ENCODE results near the gene LEMD2. TPM values are rescaled to one million over a fixed set of nuclear protein-coding genes. Genes with fewer than 3 reads are reported as not detected.

The LEMD2 gene
- total RNA-seq, 1 experiment from 2014 or later, result 62.9 TPM

GRCh38 chr6:33771146-33772081 lies 17.5 kb downstream of the LEMD2 start (continued):
- peak; percentile 86 for TF ChIP-seq CTCF (IDR thresholded peaks at IDR 0.05)
- peak; percentile 99 for TF ChIP-seq ZNF423 (CRISPR knock-in tag; IDR thresholded peaks at IDR 0.05)
- no peak for TF ChIP-seq FOXP4 (CRISPR knock-in tag; IDR thresholded peaks at IDR 0.05)
- no peak for TF ChIP-seq ZNF281 (CRISPR knock-in tag; IDR thresholded peaks at IDR 0.05)
- TF ChIP-seq PREB (CRISPR knock-in tag; IDR thresholded peaks at IDR 0.05; ENCODE audit: borderline replicate concordance), result no peak
- TF ChIP-seq GRHL2 (CRISPR knock-in tag; IDR thresholded peaks at IDR 0.05; ENCODE audit: insufficient replicate concordance, severe bottlenecking), result no peak
- no peak for TF ChIP-seq RELA (CRISPR knock-in tag; IDR thresholded peaks at IDR 0.05; ENCODE audit: borderline replicate concordance)
- 0 out of 2 replicates have a peak, but pooled peaks have one; percentile 66 for TF ChIP-seq E2F5 (CRISPR knock-in tag; IDR thresholded peaks at IDR 0.05)
- no peak for TF ChIP-seq JUN (CRISPR knock-in tag; IDR thresholded peaks at IDR 0.05)
- no peak for TF ChIP-seq ATF2 (CRISPR knock-in tag; IDR thresholded peaks at IDR 0.05; ENCODE audit: borderline replicate concordance, low read depth)
- TF ChIP-seq CREM (CRISPR knock-in tag; IDR thresholded peaks at IDR 0.05), result no peak
- TF ChIP-seq PRRX2 (CRISPR knock-in tag; IDR thresholded peaks at IDR 0.05), result no peak
- TF ChIP-seq ATF1 (CRISPR knock-in tag; IDR thresholded peaks at IDR 0.05), result no peak
- TF ChIP-seq ZNF512 (CRISPR knock-in tag; IDR thresholded peaks at IDR 0.05; ENCODE audit: borderline replicate concordance), result no peak
- no peak for TF ChIP-seq NFATC4 (CRISPR knock-in tag; IDR thresholded peaks at IDR 0.05)
- TF ChIP-seq KAT7 (CRISPR knock-in tag; IDR thresholded peaks at IDR 0.05; ENCODE audit: borderline replicate concordance), result no peak
- TF ChIP-seq TCF7 (CRISPR knock-in tag; IDR thresholded peaks at IDR 0.05; ENCODE audit: low read depth), result no peak
- TF ChIP-seq MXD4 (CRISPR knock-in tag; IDR thresholded peaks at IDR 0.05; ENCODE audit: borderline replicate concordance), result no peak
- TF ChIP-seq ZNF425 (CRISPR knock-in tag; conservative IDR thresholded peaks at IDR 0.05), result no peak
- TF ChIP-seq GABPB1 (CRISPR knock-in tag; IDR thresholded peaks at IDR 0.05), result no peak
- no peak for TF ChIP-seq SMAD3 (CRISPR knock-in tag; IDR thresholded peaks at IDR 0.05; ENCODE audit: borderline replicate concordance)
- no peak; the same call in 1 of the 2 replicates for TF ChIP-seq ERG (CRISPR knock-in tag; IDR thresholded peaks at IDR 0.05)

Measured in WTC11 (cell line).